CD14-positive monocyte (primary cell): Measurements from ENCODE around the gene IFI27L2. TPM values are rescaled to one million over a fixed set of nuclear protein-coding genes. Genes with fewer than 3 reads are reported as not detected.

Experiments used
- DNase-seq, 3 donors: peaks; one replicate each; pipeline ENCODE4 v3.0.0-alpha.2; 2011 to 2022
- H2AFZ ChIP-seq: 2 replicates; pipeline ENCODE4 v1.6.0; 2012; ENCODE audit warnings: mild to moderate bottlenecking, low read depth, low read length, inconsistent platforms; ENCODE audit not compliant: insufficient read depth, poor library complexity, severe bottlenecking
- H3K27ac ChIP-seq, 2 donors: 1 replicate in 1 of 2; 2 replicates in 1 of 2; pipeline ENCODE4 v1.5.1; 2012 to 2013; ENCODE audit warnings: low read length in 2 of 2, control low read depth in 1 of 2, inconsistent platforms in 1 of 2, low read depth in 1 of 2, mild to moderate bottlenecking in 1 of 2
- H3K27me3 ChIP-seq, 2 donors: one replicate each; pipeline versions ENCODE4 v1.6.0 to v1.6.1; 2011 to 2013; ENCODE audit warnings: low read length in 2 of 2; ENCODE audit not compliant: control insufficient read depth in 2 of 2, insufficient read depth in 2 of 2
- H3K36me3 ChIP-seq, 2 donors: replicated peaks in 1 of 2; 1 replicate in 1 of 2; 2 replicates in 1 of 2; pipeline versions ENCODE4 v1.5.1 to v1.6.1; 2012 to 2013; ENCODE audit warnings: low read length in 2 of 2, control low read depth in 1 of 2, inconsistent platforms in 1 of 2, mild to moderate bottlenecking in 1 of 2; ENCODE audit not compliant: insufficient read depth in 2 of 2, control insufficient read depth in 1 of 2
- H3K4me1 ChIP-seq, 2 donors: 1 replicate in 1 of 2; 2 replicates in 1 of 2; pipeline versions ENCODE4 v1.5.1 to v1.6.1; 2012 to 2013; ENCODE audit warnings: low read length in 2 of 2, control low read depth in 1 of 2, inconsistent platforms in 1 of 2, mild to moderate bottlenecking in 1 of 2, moderate library complexity in 1 of 2; ENCODE audit not compliant: insufficient read depth in 2 of 2, control insufficient read depth in 1 of 2
- H3K4me2 ChIP-seq: replicated peaks from 2 replicates; pipeline ENCODE3; 2012; ENCODE audit warnings: low read length, moderate library complexity, mild to moderate bottlenecking; ENCODE audit not compliant: poor library complexity, severe bottlenecking; ENCODE audit errors: extremely low read depth
- H3K4me3 ChIP-seq, 3 experiments: fragments of 200-600 bp in 1 of 3; sonication (generic) in 1 of 3; replicated peaks in 1 of 3; 1 replicate in 2 of 3; 2 replicates in 1 of 3; pipeline ENCODE4 v1.5.1; 2011 to 2013; ENCODE audit warnings: low read length in 3 of 3, mild to moderate bottlenecking in 3 of 3, control low read depth in 2 of 3, low read depth in 2 of 3, inconsistent platforms in 1 of 3, moderate library complexity in 1 of 3
- H3K79me2 ChIP-seq: 2 replicates; pipeline ENCODE4 v1.6.0; 2012; ENCODE audit warnings: mild to moderate bottlenecking, control low read depth, inconsistent platforms, low read length, moderate library complexity; ENCODE audit not compliant: insufficient read depth
- H3K9ac ChIP-seq: 2 replicates; pipeline ENCODE4 v1.6.0; 2017; ENCODE audit warnings: low read length, mild to moderate bottlenecking; ENCODE audit not compliant: insufficient read depth, poor library complexity, severe bottlenecking
- H3K9me3 ChIP-seq, 2 donors: replicated peaks in 1 of 2; 1 replicate in 1 of 2; 2 replicates in 1 of 2; pipeline versions ENCODE4 v1.5.1 to v1.6.1; 2012 to 2013; ENCODE audit warnings: low read length in 2 of 2, control low read depth in 1 of 2; ENCODE audit not compliant: control insufficient read depth in 1 of 2, insufficient read depth in 1 of 2
- H4K20me1 ChIP-seq: 2 replicates; pipeline ENCODE4 v1.6.0; 2012; ENCODE audit warnings: mild to moderate bottlenecking, low read length, control low read depth, moderate library complexity; ENCODE audit not compliant: insufficient read depth
- H3K27ac Mint-ChIP-seq, 7 donors: one replicate each; pipeline ENCODE4 v1.8.0; 2020; ENCODE audit warnings: mild to moderate bottlenecking in 7 of 7, mixed read lengths in 7 of 7, moderate library complexity in 6 of 7, inconsistent platforms in 2 of 7
- H3K27me3 Mint-ChIP-seq, 3 donors: one replicate each; pipeline ENCODE4 v1.8.0; 2021 to 2022; ENCODE audit warnings: low read depth in 3 of 3, mild to moderate bottlenecking in 3 of 3, mixed read lengths in 3 of 3, moderate library complexity in 3 of 3, inconsistent platforms in 1 of 3
- H3K36me3 Mint-ChIP-seq, 2 donors: one replicate each; pipeline ENCODE4 v1.8.0; 2020; ENCODE audit warnings: mixed read lengths in 2 of 2, inconsistent platforms in 1 of 2, mild to moderate bottlenecking in 1 of 2
- H3K4me1 Mint-ChIP-seq: one replicate; pipeline ENCODE4 v1.8.0; 2020; ENCODE audit warnings: mild to moderate bottlenecking, mixed read lengths
- H3K4me3 Mint-ChIP-seq, 2 donors: one replicate each; pipeline ENCODE4 v1.8.0; 2020; ENCODE audit warnings: mild to moderate bottlenecking in 2 of 2, mixed read lengths in 2 of 2, moderate library complexity in 1 of 2
- H3K9me3 Mint-ChIP-seq, 7 donors: one replicate each; pipeline ENCODE4 v1.8.0; 2020 to 2022; ENCODE audit warnings: mixed read lengths in 7 of 7, mild to moderate bottlenecking in 6 of 7, moderate library complexity in 6 of 7, inconsistent platforms in 2 of 7
- CTCF ChIP-seq: fragments of 200-600 bp; IDR thresholded peaks from one replicate; pipeline ENCODE4 v1.8.0; 2022; ENCODE audit warnings: antibody characterized with exemption, mild to moderate bottlenecking
- WGBS: methylation state at CpG from one replicate; pipeline ENCODE4 v1.1.5; 2013; ENCODE audit warnings: missing lambda C conversion rate; ENCODE audit not compliant: insufficient coverage; 5-methylcytosine and 5-hydroxymethylcytosine counted together
- intact Hi-C, 2 donors: fragments of 100-400 bp; cut with micrococcal nuclease; formaldehyde crosslinking; loops; one replicate each; pipeline versions ENCODE4 v1.15.0 to v1.15.1; 2023
- polyA plus RNA-seq, 3 donors: library from polyadenylated mRNA; depleted of rRNA in 1 of 3; unstranded in 2 of 3; stranded (reverse) in 1 of 3; fragments of 300-500 nt in 2 of 3; fragments of >200 nt in 1 of 3; fragmentation: Illumina TruSeq in 2 of 3; gene quantifications; 1 replicate in 2 of 3; 2 replicates in 1 of 3; pipeline ENCODE4 v1.2.3, GENCODE V29; 2012 to 2021

IFI27L2 gene
- polyA plus RNA-seq, 3 donors, result 55.4 to 156 (median 96.1) TPM

GRCh38 chr14:94101748-94102147 is 27.7 kb downstream of the IFI27L2 start:
- H3K9ac ChIP-seq, result no peak overlapping the region
- H3K4me3 Mint-ChIP-seq, result no peak overlapping the region
- peaks cover 0 to 1% (median 0%) of the 10 kb centered on the region in 3 donors for H3K27me3 Mint-ChIP-seq
- no peak for TF ChIP-seq CTCF
- peaks cover 16% of the 10 kb centered on the region for H3K4me1 Mint-ChIP-seq
- H3K27me3 ChIP-seq, result no peaks in the 10 kb centered on the region
- H3K4me2 ChIP-seq, result no peak overlapping the region
- no peak overlapping the region for H2AFZ ChIP-seq
- H3K79me2 ChIP-seq, result no peaks in the 10 kb centered on the region
- WGBS, result 98% methylated on average over 6 of the region's 10 CpGs
- peaks cover 0 to 14% of the 10 kb centered on the region in 2 donors for H3K36me3 Mint-ChIP-seq
- no peaks in the 10 kb centered on the region for H3K9me3 Mint-ChIP-seq
- H3K27ac ChIP-seq, result no peak overlapping the region
- intact Hi-C loops, result no loop called here
- H3K9me3 ChIP-seq, result no peaks in the 10 kb centered on the region
- peaks cover 6 to 10% of the 10 kb centered on the region in 2 donors for H3K4me1 ChIP-seq
- DNase-seq, result no peak
- H3K4me3 ChIP-seq, result no peak overlapping the region
- H3K36me3 ChIP-seq, result no peaks in the 10 kb centered on the region
- no peak overlapping the region for H3K27ac Mint-ChIP-seq
- H4K20me1 ChIP-seq, result no peaks in the 10 kb centered on the region

- H2AFZ ChIP-seq, result no peak overlapping the region
- no peak overlapping the region for H3K27ac ChIP-seq
- H3K9me3 Mint-ChIP-seq, result no peaks in the 10 kb centered on the region
- H3K9me3 ChIP-seq, result no peaks in the 10 kb centered on the region
- H3K27me3 Mint-ChIP-seq, result peaks cover 0 to 1% (median 0%) of the 10 kb centered on the region in 3 donors
- no peaks in the 10 kb centered on the region for H3K79me2 ChIP-seq
- H3K27ac Mint-ChIP-seq, result no peak overlapping the region
- no peak for TF ChIP-seq CTCF
- WGBS, result 80% methylated on average over 2 of the region's 4 CpGs
- no peak overlapping the region for H3K4me2 ChIP-seq
- intact Hi-C loops, result no loop called here
- H3K27me3 ChIP-seq, result no peaks in the 10 kb centered on the region
- peaks cover 0 to 15% of the 10 kb centered on the region in 2 donors for H3K36me3 Mint-ChIP-seq
- H4K20me1 ChIP-seq, result no peaks in the 10 kb centered on the region
- no peak for DNase-seq
- no peak overlapping the region for H3K4me3 ChIP-seq
- H3K36me3 ChIP-seq, result no peaks in the 10 kb centered on the region
- H3K4me1 Mint-ChIP-seq, result peaks cover 16% of the 10 kb centered on the region
- H3K4me3 Mint-ChIP-seq, result no peak overlapping the region
- H3K9ac ChIP-seq, result no peak overlapping the region
- H3K4me1 ChIP-seq, result peaks cover 6 to 10% of the 10 kb centered on the region in 2 donors
Measured at GRCh38 chr14:94100847-94101246, 28.6 kb downstream of the IFI27L2 start.
